Testis (tissue), 2 donors: ENCODE measurements around the gene CCNJL.

ENCODE experiments used
- POLR2A ChIP-seq: fragments of 450-650 bp; IDR thresholded peaks from one replicate; pipeline ENCODE4 v1.6.1; 2017; ENCODE audit warnings: antibody characterized with exemption, mild to moderate bottlenecking, moderate library complexity
- TF ChIP-seq, protein P1 (sequence below), 3 experiments: fragments of 450-650 bp in 2 of 3; fragments of 200-600 bp in 1 of 3; sonication (generic) in 1 of 3; IDR thresholded peaks; one replicate each; pipeline ENCODE4 v1.5.1; 2016 to 2019; ENCODE audit warnings: antibody characterized with exemption in 3 of 3, mild to moderate bottlenecking in 2 of 3, moderate library complexity in 1 of 3

GRCh38 chr5:160339406-160340130, 27.2 kb upstream of the CCNJL start:
- TF ChIP-seq, protein P1, sequence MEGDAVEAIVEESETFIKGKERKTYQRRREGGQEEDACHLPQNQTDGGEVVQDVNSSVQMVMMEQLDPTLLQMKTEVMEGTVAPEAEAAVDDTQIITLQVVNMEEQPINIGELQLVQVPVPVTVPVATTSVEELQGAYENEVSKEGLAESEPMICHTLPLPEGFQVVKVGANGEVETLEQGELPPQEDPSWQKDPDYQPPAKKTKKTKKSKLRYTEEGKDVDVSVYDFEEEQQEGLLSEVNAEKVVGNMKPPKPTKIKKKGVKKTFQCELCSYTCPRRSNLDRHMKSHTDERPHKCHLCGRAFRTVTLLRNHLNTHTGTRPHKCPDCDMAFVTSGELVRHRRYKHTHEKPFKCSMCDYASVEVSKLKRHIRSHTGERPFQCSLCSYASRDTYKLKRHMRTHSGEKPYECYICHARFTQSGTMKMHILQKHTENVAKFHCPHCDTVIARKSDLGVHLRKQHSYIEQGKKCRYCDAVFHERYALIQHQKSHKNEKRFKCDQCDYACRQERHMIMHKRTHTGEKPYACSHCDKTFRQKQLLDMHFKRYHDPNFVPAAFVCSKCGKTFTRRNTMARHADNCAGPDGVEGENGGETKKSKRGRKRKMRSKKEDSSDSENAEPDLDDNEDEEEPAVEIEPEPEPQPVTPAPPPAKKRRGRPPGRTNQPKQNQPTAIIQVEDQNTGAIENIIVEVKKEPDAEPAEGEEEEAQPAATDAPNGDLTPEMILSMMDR (IDR thresholded peaks at IDR 0.05), result no peak
- TF ChIP-seq POLR2A, result no peak
